ENCODE measurements around the gene CARD19. TPM values are rescaled to one million over a fixed set of nuclear protein-coding genes. Genes with fewer than 3 reads are reported as not detected.
A peak's percentile ranks its signal among the peaks of the same experiment; 100 is the strongest.

The CARD19 gene
- total and polyA plus RNA-seq, 9 of the 15 experiments (the other 6 are each of a cell fraction or from before 2014, with no cell fraction given) = 0.90 to 34.9 (median 14.6) TPM

DNA sequence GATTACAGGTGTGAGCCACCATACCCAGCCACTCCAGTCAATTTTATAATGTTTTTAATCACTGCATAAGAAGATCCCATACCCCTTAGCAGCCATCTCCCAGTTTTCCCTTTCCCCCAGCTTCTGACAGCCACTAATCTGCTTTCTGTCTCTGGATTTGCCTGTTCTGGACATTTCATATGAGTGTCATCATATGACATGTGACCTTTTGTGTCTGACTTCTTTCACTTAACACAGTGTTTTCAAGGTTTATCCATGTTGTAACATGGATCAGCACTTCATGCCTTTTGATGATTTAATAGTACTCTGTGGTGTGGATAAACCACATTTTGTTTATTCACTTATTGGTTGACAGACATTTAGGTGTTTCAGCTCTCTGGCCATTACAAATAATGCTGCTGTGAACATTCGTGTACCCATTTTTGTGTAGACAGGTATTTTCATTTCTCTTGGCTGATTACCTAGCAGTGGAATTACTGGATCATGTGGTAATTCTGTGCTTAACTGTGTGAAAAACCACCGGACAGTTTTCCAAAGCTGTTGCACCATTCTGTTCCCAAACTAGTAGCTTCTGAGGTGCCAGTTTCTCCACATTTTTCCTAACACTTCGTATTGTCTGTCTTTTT, 28.9 kb upstream of the CARD19 start (continued):
- TF ChIP-seq, protein P1, sequence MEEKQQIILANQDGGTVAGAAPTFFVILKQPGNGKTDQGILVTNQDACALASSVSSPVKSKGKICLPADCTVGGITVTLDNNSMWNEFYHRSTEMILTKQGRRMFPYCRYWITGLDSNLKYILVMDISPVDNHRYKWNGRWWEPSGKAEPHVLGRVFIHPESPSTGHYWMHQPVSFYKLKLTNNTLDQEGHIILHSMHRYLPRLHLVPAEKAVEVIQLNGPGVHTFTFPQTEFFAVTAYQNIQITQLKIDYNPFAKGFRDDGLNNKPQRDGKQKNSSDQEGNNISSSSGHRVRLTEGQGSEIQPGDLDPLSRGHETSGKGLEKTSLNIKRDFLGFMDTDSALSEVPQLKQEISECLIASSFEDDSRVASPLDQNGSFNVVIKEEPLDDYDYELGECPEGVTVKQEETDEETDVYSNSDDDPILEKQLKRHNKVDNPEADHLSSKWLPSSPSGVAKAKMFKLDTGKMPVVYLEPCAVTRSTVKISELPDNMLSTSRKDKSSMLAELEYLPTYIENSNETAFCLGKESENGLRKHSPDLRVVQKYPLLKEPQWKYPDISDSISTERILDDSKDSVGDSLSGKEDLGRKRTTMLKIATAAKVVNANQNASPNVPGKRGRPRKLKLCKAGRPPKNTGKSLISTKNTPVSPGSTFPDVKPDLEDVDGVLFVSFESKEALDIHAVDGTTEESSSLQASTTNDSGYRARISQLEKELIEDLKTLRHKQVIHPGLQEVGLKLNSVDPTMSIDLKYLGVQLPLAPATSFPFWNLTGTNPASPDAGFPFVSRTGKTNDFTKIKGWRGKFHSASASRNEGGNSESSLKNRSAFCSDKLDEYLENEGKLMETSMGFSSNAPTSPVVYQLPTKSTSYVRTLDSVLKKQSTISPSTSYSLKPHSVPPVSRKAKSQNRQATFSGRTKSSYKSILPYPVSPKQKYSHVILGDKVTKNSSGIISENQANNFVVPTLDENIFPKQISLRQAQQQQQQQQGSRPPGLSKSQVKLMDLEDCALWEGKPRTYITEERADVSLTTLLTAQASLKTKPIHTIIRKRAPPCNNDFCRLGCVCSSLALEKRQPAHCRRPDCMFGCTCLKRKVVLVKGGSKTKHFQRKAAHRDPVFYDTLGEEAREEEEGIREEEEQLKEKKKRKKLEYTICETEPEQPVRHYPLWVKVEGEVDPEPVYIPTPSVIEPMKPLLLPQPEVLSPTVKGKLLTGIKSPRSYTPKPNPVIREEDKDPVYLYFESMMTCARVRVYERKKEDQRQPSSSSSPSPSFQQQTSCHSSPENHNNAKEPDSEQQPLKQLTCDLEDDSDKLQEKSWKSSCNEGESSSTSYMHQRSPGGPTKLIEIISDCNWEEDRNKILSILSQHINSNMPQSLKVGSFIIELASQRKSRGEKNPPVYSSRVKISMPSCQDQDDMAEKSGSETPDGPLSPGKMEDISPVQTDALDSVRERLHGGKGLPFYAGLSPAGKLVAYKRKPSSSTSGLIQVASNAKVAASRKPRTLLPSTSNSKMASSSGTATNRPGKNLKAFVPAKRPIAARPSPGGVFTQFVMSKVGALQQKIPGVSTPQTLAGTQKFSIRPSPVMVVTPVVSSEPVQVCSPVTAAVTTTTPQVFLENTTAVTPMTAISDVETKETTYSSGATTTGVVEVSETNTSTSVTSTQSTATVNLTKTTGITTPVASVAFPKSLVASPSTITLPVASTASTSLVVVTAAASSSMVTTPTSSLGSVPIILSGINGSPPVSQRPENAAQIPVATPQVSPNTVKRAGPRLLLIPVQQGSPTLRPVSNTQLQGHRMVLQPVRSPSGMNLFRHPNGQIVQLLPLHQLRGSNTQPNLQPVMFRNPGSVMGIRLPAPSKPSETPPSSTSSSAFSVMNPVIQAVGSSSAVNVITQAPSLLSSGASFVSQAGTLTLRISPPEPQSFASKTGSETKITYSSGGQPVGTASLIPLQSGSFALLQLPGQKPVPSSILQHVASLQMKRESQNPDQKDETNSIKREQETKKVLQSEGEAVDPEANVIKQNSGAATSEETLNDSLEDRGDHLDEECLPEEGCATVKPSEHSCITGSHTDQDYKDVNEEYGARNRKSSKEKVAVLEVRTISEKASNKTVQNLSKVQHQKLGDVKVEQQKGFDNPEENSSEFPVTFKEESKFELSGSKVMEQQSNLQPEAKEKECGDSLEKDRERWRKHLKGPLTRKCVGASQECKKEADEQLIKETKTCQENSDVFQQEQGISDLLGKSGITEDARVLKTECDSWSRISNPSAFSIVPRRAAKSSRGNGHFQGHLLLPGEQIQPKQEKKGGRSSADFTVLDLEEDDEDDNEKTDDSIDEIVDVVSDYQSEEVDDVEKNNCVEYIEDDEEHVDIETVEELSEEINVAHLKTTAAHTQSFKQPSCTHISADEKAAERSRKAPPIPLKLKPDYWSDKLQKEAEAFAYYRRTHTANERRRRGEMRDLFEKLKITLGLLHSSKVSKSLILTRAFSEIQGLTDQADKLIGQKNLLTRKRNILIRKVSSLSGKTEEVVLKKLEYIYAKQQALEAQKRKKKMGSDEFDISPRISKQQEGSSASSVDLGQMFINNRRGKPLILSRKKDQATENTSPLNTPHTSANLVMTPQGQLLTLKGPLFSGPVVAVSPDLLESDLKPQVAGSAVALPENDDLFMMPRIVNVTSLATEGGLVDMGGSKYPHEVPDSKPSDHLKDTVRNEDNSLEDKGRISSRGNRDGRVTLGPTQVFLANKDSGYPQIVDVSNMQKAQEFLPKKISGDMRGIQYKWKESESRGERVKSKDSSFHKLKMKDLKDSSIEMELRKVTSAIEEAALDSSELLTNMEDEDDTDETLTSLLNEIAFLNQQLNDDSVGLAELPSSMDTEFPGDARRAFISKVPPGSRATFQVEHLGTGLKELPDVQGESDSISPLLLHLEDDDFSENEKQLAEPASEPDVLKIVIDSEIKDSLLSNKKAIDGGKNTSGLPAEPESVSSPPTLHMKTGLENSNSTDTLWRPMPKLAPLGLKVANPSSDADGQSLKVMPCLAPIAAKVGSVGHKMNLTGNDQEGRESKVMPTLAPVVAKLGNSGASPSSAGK (IDR thresholded peaks at IDR 0.05) = peak; percentile 14; the same call in 1 of the 2 replicates
- TF ChIP-seq EP300 (IDR thresholded peaks at IDR 0.05; ENCODE audit: low read length) (peak; percentile 47; the same call in 1 of the 2 replicates), SRF (CRISPR knock-in tag; IDR thresholded peaks at IDR 0.05) (no peak), TOE1 (IDR thresholded peaks at IDR 0.05; ENCODE audit: borderline replicate concordance) (peak; percentile 58; the same call in 1 of the 2 replicates), TOE1 (CRISPR knock-in tag; IDR thresholded peaks at IDR 0.05; ENCODE audit: borderline replicate concordance, low read depth) (no peak), SRSF3 (IDR thresholded peaks at IDR 0.05; ENCODE audit: insufficient read depth, low read length) (no peak)
- TF ChIP-seq, protein P2, sequence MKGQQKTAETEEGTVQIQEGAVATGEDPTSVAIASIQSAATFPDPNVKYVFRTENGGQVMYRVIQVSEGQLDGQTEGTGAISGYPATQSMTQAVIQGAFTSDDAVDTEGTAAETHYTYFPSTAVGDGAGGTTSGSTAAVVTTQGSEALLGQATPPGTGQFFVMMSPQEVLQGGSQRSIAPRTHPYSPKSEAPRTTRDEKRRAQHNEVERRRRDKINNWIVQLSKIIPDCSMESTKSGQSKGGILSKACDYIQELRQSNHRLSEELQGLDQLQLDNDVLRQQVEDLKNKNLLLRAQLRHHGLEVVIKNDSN (CRISPR knock-in tag; IDR thresholded peaks at IDR 0.05) = peak; percentile 34; the same call in 1 of the 2 replicates
- TF ChIP-seq, protein P3, sequence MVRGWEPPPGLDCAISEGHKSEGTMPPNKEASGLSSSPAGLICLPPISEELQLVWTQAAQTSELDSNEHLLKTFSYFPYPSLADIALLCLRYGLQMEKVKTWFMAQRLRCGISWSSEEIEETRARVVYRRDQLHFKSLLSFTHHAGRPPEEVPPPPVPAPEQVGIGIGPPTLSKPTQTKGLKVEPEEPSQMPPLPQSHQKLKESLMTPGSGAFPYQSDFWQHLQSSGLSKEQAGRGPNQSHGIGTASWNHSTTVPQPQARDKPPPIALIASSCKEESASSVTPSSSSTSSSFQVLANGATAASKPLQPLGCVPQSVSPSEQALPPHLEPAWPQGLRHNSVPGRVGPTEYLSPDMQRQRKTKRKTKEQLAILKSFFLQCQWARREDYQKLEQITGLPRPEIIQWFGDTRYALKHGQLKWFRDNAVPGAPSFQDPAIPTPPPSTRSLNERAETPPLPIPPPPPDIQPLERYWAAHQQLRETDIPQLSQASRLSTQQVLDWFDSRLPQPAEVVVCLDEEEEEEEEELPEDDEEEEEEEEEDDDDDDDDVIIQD (CRISPR knock-in tag; IDR thresholded peaks at IDR 0.05) = no peak
- TF ChIP-seq, protein P4, sequence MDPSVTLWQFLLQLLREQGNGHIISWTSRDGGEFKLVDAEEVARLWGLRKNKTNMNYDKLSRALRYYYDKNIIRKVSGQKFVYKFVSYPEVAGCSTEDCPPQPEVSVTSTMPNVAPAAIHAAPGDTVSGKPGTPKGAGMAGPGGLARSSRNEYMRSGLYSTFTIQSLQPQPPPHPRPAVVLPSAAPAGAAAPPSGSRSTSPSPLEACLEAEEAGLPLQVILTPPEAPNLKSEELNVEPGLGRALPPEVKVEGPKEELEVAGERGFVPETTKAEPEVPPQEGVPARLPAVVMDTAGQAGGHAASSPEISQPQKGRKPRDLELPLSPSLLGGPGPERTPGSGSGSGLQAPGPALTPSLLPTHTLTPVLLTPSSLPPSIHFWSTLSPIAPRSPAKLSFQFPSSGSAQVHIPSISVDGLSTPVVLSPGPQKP (CRISPR knock-in tag; IDR thresholded peaks at IDR 0.05) = no peak

Data from K562 (cell line).